GM23248 (cell line): ENCODE data around the gene ANKRD13B. TPM values are rescaled to one million over a fixed set of nuclear protein-coding genes. Genes with fewer than 3 reads are reported as not detected.

Experiments
- DNase-seq: peaks from one replicate; pipeline ENCODE4 v3.0.0-alpha.2; 2015
- H2AFZ ChIP-seq: fragments of 200-600 bp; sonication (generic); 2 replicates; pipeline ENCODE4 v1.6.1; 2016; ENCODE audit warnings: antibody characterized with exemption
- H3F3A ChIP-seq: fragments of 200-600 bp; sonication (generic); 2 replicates; pipeline ENCODE4 v1.6.1; 2016; ENCODE audit warnings: mild to moderate bottlenecking, antibody characterized with exemption, mixed run types; ENCODE audit not compliant: insufficient read depth
- H3K27ac ChIP-seq: fragments of 200-600 bp; sonication (generic); 2 replicates; pipeline ENCODE4 v1.5.1; 2016; ENCODE audit warnings: mild to moderate bottlenecking
- H3K27me3 ChIP-seq: fragments of 200-600 bp; sonication (generic); replicated peaks from 2 replicates; pipeline ENCODE4 v1.6.1; 2016; ENCODE audit warnings: mild to moderate bottlenecking; ENCODE audit not compliant: insufficient read depth
- H3K36me3 ChIP-seq: fragments of 200-600 bp; sonication (generic); 2 replicates; pipeline ENCODE4 v1.6.1; 2016; ENCODE audit warnings: low read depth, mild to moderate bottlenecking
- H3K4me1 ChIP-seq: fragments of 200-600 bp; sonication (generic); 2 replicates; pipeline ENCODE4 v1.6.1; 2016; ENCODE audit warnings: mild to moderate bottlenecking; ENCODE audit not compliant: insufficient read depth
- H3K4me2 ChIP-seq: fragments of 200-600 bp; sonication (generic); one replicate; pipeline ENCODE4 v1.6.1; 2016; ENCODE audit warnings: mild to moderate bottlenecking; ENCODE audit not compliant: unreplicated experiment
- H3K4me3 ChIP-seq: fragments of 200-600 bp; sonication (generic); 2 replicates; pipeline ENCODE4 v1.5.1; 2016; ENCODE audit warnings: mild to moderate bottlenecking
- H3K79me2 ChIP-seq: fragments of 200-600 bp; sonication (generic); 2 replicates; pipeline ENCODE4 v1.6.1; 2016; ENCODE audit warnings: mild to moderate bottlenecking; ENCODE audit not compliant: insufficient read depth
- H3K9ac ChIP-seq: fragments of 200-600 bp; sonication (generic); 2 replicates; pipeline ENCODE4 v1.6.1; 2016; ENCODE audit warnings: mild to moderate bottlenecking
- H3K9me2 ChIP-seq: fragments of 200-600 bp; sonication (generic); 2 replicates; pipeline ENCODE4 v1.6.1; 2016; ENCODE audit warnings: mixed run types, mild to moderate bottlenecking, moderate library complexity; ENCODE audit not compliant: insufficient read depth
- H3K9me3 ChIP-seq: fragments of 200-600 bp; sonication (generic); one replicate; pipeline ENCODE4 v1.6.1; 2017; ENCODE audit warnings: low read depth
- H4K20me1 ChIP-seq: fragments of 200-600 bp; sonication (generic); 2 replicates; pipeline ENCODE4 v1.6.0; 2016; ENCODE audit not compliant: insufficient read depth
- EZH2 ChIP-seq: fragments of 200-600 bp; sonication (generic); IDR thresholded peaks from 2 replicates; pipeline ENCODE4 v1.6.1; 2018; ENCODE audit warnings: antibody characterized with exemption, mild to moderate bottlenecking; ENCODE audit not compliant: insufficient read depth, poor library complexity, severe bottlenecking
- EZH2phosphoT487 ChIP-seq: fragments of 200-600 bp; sonication (generic); IDR thresholded peaks from 2 replicates; pipeline ENCODE4 v1.6.1; 2018; ENCODE audit warnings: antibody characterized with exemption, moderate library complexity, mild to moderate bottlenecking, low read depth; ENCODE audit not compliant: insufficient read depth
- WGBS, 2 experiments: methylation state at CpG; one replicate each; pipeline ENCODE4 v1.1.6; 2015 to 2017; ENCODE audit warnings: low lambda C conversion rate in 2 of 2, low coverage in 1 of 2; ENCODE audit errors: missing lambda C conversion rate in 2 of 2; 5-methylcytosine and 5-hydroxymethylcytosine counted together
- in situ Hi-C: fragments of 300-500 bp; cut with MboI; formaldehyde crosslinking; loops from 2 replicates; pipeline ENCODE4 v1.15.0; 2020
- polyA plus RNA-seq: library from polyadenylated mRNA; unstranded; fragments of >200 nt; fragmentation: Nextera tagmentation; extraction: Ambion mirVana; gene quantifications from 2 replicates; pipeline ENCODE4 v1.2.1, GENCODE V29; 2016
- total RNA-seq: library from RNA; depleted of rRNA; stranded (reverse); fragments of >200 nt; shearing (Covaris generic); gene quantifications from 2 replicates; pipeline ENCODE4 v1.2.3, GENCODE V29; 2014; rRNA removed

The ANKRD13B gene
- total RNA-seq (9.4 and 26.8 TPM in 2 replicates), polyA plus RNA-seq (1.3 and 1.7 TPM in 2 replicates)

- peaks cover 20% of the 10 kb centered on the region; the same call in 1 of the 2 replicates for H3F3A ChIP-seq
- H3K4me2 ChIP-seq, result peak within 1 kb of the TSS; percentile 76
- no peaks in the 10 kb centered on the region for H4K20me1 ChIP-seq
- in situ Hi-C loops, result no loop called here
- H3K27ac ChIP-seq, result no peak within 1 kb of the TSS
- H3K36me3 ChIP-seq, result no peaks in the 10 kb centered on the region
- peak within 1 kb of the TSS; percentile 79 for H2AFZ ChIP-seq
- TF ChIP-seq EZH2 (no peak), EZH2phosphoT487 (no peak)
- H3K4me3 ChIP-seq, result peak within 1 kb of the TSS; percentile 70
- no peaks in the 10 kb centered on the region for H3K27me3 ChIP-seq
- peaks cover 9% of the 10 kb centered on the region for H3K79me2 ChIP-seq
- WGBS, 2 experiments, result 1 to 3% methylated on average over 33 to 40 of the region's 96 CpGs
- H3K9me2 ChIP-seq, result no peaks in the 10 kb centered on the region
- peak within 1 kb of the TSS; percentile 25; the same call in 1 of the 2 replicates for H3K9ac ChIP-seq
- H3K9me3 ChIP-seq, result no peaks in the 10 kb centered on the region
- DNase-seq, result peak; percentile 59
- peaks cover 24% of the 10 kb centered on the region for H3K4me1 ChIP-seq
Measured at GRCh38 chr17:29592850-29593551, at the start of gene ANKRD13B. ANKRD13B (plus strand) TSS chr17:29593132; CDS start chr17:29593622, 490 bp downstream.

GRCh38 chr17:29544066-29544465 lies 48.9 kb upstream of the ANKRD13B start:
- H3K36me3 ChIP-seq, result peaks cover 38% of the 10 kb centered on the region; the same call in 1 of the 2 replicates
- WGBS, 2 experiments, result 95 to 100% methylated on average over 4 of the region's 4 CpGs
- in situ Hi-C loops, result loop anchor here (25.0 kb wide), 1 partner anchor 182 kb away; no protein-coding TSS in a partner anchor
- no peak overlapping the region for H3K4me3 ChIP-seq
- H4K20me1 ChIP-seq, result no peaks in the 10 kb centered on the region
- H3K27ac ChIP-seq, result no peak overlapping the region
- H3K4me1 ChIP-seq, result no peaks in the 10 kb centered on the region
- H3K9me2 ChIP-seq, result no peaks in the 10 kb centered on the region
- TF ChIP-seq EZH2 (no peak), EZH2phosphoT487 (no peak)
- H3F3A ChIP-seq, result peaks cover 5% of the 10 kb centered on the region; the same call in 1 of the 2 replicates
- no peaks in the 10 kb centered on the region for H3K9me3 ChIP-seq
- H2AFZ ChIP-seq, result no peak overlapping the region
- H3K27me3 ChIP-seq, result no peaks in the 10 kb centered on the region
- H3K4me2 ChIP-seq, result no peak overlapping the region
- H3K79me2 ChIP-seq, result no peaks in the 10 kb centered on the region
- DNase-seq, result no peak
- no peak overlapping the region for H3K9ac ChIP-seq

- in situ Hi-C loops, result loop anchor here (25.0 kb wide), 1 partner anchor 184 kb away; no protein-coding TSS in a partner anchor
- Histone ChIP-seq H3K36me3 (peaks cover 41% of the 10 kb centered on the region; the same call in 1 of the 2 replicates), H3K4me1 (no peaks in the 10 kb centered on the region), H3K4me3 (no peak overlapping the region), H3K27ac (0 out of 2 replicates have a peak overlapping the region, but pooled peaks have one; percentile 4), H2AFZ (no peak overlapping the region), H3K79me2 (no peaks in the 10 kb centered on the region), H3K9me3 (no peaks in the 10 kb centered on the region), H3K27me3 (no peaks in the 10 kb centered on the region), H4K20me1 (no peaks in the 10 kb centered on the region), H3K9me2 (no peaks in the 10 kb centered on the region), H3K4me2 (no peak overlapping the region), H3K9ac (no peak overlapping the region), H3F3A (peaks cover 5% of the 10 kb centered on the region; the same call in 1 of the 2 replicates)
- WGBS, 2 experiments, result 95 to 97% methylated on average over 1 of the region's 1 CpG
- no peak for TF ChIP-seq EZH2phosphoT487
- no peak for TF ChIP-seq EZH2
- DNase-seq, result peak; percentile 37
Measured at GRCh38 chr17:29546085-29546484, 46.8 kb upstream of the ANKRD13B start.

- 100% methylated on average over 1 of the region's 1 CpG for WGBS, 2 experiments
- H2AFZ ChIP-seq, result no peak overlapping the region
- peaks cover 41% of the 10 kb centered on the region; the same call in 1 of the 2 replicates for H3K36me3 ChIP-seq
- H3K4me1 ChIP-seq, result no peaks in the 10 kb centered on the region
- H3K27me3 ChIP-seq, result no peaks in the 10 kb centered on the region
- H3K27ac ChIP-seq, result no peak overlapping the region
- H3K4me2 ChIP-seq, result no peak overlapping the region
- peak; percentile 24 for DNase-seq
- in situ Hi-C loops, result loop anchor here (25.0 kb wide), 1 partner anchor 185 kb away; no protein-coding TSS in a partner anchor
- TF ChIP-seq EZH2phosphoT487 (no peak), EZH2 (no peak)
- peaks cover 5% of the 10 kb centered on the region; the same call in 1 of the 2 replicates for H3F3A ChIP-seq
- no peaks in the 10 kb centered on the region for H3K9me2 ChIP-seq
- H3K79me2 ChIP-seq, result no peaks in the 10 kb centered on the region
- H4K20me1 ChIP-seq, result no peaks in the 10 kb centered on the region
- H3K4me3 ChIP-seq, result no peak overlapping the region
- H3K9ac ChIP-seq, result no peak overlapping the region
- no peaks in the 10 kb centered on the region for H3K9me3 ChIP-seq
Measured at GRCh38 chr17:29546830-29547229, 46.1 kb upstream of the ANKRD13B start.
